Fibroblast of skin of left biceps (primary cell): Measurements from ENCODE around the gene FRA10AC1.

Experiments used
- DNase-seq, 2 experiments: peaks; one replicate each; pipeline ENCODE4 v3.0.0-alpha.2; 2013; ENCODE audit warnings: low read depth in 2 of 2

Gene FRA10AC1, protein sequence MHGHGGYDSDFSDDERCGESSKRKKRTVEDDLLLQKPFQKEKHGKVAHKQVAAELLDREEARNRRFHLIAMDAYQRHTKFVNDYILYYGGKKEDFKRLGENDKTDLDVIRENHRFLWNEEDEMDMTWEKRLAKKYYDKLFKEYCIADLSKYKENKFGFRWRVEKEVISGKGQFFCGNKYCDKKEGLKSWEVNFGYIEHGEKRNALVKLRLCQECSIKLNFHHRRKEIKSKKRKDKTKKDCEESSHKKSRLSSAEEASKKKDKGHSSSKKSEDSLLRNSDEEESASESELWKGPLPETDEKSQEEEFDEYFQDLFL

DNA sequence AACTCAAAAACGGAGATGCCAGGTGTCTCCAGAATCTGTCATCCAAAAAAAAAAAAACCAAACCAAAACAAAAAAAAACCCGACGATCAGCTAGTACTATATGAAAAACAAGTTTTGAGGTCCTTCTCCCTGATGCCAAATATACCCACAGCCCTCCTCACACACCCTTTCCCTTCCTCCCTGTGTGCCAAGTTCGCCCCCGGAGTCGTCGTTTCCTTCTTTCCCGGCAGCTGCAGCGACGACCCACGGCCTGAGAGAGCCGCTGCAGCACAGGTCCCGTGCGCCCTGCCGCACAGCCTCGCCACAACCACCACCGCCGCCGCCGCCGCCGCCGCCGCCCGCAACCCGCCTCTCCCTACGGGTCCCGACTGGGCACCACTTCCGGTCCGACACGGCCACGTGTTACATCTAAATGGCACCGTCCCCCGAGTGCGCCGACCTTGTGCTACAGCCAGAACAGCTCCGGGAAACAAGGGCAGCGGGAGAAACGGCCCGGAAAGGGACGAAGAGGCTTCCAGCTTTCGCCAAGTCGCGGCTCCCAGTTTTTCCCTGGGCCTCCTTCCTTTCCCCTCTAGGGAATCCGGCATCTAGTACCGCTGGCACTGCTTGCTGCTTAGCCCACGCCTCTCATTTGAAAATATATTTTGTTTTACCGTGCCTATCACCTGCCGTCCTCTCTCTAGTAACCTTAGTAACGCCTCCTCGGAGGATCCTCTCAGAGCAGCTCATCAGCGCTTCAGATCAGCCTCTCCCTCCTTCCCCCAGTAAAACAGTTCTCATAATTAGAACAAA is at the start of gene FRA10AC1:
Gene FRA10AC1, minus strand, starts transcription at position 383 of the 792 bp plus-strand sequence. CDS start 2,486 bp downstream, outside the sequence.
- DNase-seq: peak; percentile 76 to 80

DNA sequence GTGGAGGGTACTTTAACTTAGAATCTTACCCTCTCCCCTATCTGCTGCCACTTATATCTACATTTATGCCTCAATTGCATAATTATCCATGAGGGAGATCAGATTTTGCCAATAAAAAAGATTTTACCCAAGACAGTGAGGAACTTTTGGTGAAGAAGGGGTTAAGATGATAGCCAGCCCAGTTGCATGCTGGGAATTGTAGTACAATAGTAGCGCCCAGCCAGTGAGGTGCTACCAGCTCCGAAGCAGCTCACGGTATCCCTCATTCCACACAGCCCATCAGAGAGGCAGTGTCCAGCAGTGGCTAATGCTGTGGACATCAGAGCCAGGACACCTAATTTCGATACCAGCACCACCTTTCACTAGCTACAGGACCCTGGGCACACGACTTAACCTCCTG is 49.4 kb upstream of the FRA10AC1 start:
- DNase-seq: no peak

DNA sequence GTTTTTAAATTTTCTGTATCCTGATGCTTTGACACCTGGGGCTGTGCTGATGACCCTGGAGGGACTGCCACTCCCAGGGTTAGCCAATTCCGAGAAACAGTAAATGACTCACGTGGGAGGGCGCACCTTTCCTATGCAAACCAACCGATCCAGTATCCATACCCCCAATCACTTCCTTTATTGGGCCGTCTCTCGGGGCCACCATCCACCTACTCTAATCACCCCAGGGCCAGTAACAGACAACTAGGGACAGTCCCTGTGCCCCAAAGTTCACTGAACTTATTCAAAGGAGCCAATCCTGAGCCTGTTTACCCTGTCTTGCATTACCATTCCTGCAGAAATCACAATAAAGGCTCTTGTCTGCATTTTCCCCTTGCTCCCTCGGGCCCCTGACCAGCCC is 48.7 kb upstream of the FRA10AC1 start:
- DNase-seq: no peak

DNA sequence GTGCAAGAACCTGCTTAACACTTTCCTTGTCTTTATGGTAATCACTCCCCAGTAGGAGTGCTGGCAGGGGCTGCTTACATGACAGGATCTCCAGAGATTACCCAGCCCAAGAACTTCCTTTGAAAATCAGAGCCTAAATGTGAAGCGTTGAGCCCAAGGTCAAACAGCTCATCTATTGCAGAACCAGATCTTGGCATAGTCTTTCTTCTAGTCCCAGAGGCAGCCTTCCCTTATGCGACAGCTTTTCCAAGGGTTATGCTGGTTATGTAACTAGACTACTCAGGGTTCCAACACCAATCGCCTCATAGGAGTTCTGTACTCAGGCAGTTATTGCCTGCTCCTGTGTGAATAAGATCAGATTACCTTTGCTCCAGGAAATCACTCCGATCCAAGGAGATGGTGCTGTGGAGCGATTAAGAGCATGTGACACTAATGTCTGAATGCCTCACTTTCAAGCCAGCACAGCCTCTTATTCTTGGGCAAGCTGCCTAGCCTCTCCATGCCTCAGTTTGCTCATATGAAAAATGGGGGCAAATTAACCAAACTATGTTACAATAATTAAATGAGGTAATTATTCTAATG is 46.9 kb upstream of the FRA10AC1 start:
- no peak for DNase-seq

DNA sequence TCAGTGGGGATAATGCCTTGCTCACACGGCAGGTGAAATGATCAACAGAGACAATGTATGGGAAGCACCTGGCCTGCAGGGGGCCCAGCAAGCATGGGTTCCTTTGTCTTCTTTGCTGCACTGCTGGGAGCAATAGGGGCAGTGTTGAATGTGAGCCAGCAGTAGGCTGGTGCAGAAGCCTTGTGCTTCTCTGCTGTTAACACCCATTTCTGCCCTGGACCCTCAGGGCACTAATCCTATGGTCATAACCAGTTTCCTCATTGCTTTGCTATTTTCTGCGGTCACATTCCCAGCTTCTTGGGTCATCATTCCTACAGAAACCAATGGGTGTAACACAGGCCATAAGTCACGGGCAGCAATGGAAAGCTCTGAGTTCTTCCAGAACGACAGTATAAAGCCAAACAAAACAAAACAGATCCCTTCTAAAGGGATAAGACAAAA is 44.5 kb upstream of the FRA10AC1 start:
- DNase-seq: peak; percentile 49 to 54

DNA sequence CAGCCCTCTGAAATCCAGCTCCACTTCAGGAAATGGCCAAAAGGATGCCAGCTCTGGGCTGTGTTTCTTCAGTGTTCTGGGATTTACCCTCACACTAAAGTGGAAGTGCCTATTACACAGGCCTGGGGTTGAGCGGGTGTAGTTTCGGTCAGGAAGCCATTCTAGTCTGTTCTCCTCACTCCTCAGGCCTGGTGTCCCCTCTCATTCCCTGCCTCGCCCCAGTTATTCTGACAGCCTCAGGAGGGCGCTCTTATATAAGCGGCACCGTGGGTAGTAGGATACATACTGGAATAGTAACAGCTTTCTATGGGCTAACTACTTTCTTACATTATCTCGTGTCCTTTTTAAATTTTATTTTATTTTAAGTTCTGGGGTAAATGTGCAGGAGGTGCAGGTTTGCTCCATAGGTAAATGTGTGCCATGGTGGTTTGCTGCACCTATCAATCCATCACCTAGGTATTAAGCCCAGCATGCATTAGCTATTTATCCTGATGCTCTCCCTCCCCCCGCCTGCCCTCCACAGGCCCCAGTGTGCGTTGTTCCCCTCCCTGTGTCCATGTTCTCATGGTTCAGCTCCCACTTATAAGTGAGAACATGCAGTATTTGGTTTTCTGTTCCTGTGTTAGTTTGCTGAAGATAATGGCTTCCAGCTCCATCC is 43.1 kb upstream of the FRA10AC1 start:
- DNase-seq: no peak

DNA sequence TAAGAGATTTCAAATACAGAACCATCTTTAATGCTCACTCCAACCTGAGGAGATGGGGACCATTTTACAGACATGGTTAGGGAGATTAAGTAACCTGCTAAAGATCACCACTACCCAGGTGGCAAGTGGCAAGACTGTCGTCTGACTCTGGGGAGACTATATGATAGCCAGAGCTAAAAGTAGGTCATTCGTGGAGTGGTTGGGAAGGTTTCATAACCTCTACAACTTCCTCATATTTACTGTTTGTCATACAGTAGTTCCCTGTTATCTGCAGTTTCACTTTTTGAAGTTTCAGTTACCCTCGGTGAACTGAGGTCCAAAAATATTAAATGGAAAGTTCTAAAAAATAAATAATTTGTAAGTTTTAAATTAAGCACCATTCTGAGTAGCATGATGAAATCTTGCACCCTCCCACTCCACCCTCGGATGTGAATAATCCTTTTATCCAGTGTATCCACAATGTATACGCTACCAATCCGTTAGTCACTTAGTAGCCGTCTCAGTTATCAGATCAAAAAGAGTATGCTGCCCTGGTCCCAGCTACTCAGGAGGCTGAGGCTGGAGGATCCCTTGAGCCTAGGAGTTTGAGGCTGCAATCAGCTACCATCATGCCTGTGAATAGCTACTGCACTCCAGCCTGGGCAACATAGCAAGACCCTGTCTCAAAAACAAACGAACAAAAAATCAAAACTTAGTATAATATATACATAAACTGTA is 40.4 kb upstream of the FRA10AC1 start:
- no peak for DNase-seq

DNA sequence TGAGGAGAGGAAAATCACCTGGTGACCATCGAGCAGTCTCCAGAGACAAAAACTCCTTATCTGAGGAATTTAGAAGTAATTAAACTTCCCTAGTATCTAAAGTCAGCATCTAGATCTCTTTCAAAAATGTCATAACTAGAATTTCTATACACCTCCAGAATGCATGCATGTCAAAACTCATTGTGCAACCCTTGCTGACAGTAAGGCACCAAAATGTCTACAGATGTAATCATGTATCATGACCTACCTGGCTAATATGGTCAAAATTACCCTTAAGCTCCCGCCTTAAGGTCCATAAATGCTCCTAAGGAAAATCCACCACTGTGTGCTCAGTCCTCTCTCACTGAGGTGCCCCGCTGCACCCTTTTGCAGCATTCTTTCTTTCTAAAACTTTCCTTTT is 39.0 kb upstream of the FRA10AC1 start:
- DNase-seq: no peak

DNA sequence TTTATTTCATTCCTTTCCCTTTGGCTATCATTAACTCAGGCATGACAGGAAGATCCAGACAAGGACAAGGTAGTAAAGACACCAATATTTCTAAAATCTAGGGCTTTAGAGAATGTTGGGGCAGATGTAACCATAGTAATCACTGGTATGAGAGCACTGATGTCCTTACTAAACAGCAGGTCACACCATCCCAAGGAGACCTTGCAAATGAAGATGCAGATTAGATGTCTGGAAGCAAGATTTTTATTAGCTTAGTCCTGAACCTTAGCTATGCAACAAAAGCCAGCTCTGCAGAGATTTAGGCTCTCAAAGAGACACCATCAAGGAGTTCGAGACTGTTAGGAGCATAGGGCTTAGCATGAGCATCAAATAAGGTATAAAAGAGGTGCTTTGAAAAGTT is 23.6 kb upstream of the FRA10AC1 start:
- no peak for DNase-seq

DNA sequence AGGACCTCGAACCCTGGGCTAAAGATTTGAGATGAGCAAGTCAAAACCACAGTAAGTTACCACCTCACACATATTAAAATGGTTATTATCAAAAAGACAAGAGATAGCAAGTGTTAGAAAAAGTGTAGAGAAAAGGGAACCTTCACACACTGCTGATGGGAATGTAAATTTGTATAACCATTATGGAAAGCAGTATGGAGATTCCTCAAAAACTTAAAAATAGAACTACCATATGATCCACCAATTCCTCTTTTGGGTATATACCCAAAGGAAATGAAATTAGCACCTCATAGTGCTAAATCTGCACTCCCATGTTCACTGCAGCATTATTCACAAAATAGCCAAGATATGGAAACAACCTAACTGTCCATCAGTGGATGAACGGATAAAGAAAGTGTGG is 20.8 kb upstream of the FRA10AC1 start:
- DNase-seq: no peak

DNA sequence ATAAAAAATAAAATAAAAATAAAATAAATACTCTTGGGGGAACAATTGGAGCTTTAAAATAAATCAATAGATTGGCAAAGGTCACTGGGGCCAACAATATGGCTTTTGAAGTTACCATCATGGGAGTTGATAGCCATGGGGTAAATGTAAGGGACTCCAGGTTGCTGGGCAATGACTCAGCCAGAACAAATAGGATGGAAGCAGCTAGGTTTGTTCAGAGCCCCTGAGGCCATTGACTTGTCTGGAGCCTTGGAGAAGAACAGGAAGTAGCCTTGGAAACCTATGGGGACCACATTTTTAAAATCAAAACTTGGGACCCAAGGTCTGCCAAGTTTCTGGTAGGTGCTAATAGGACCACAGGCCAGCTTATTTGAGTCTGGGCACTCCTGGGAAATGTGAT is 20.2 kb upstream of the FRA10AC1 start:
- no peak for DNase-seq

DNA sequence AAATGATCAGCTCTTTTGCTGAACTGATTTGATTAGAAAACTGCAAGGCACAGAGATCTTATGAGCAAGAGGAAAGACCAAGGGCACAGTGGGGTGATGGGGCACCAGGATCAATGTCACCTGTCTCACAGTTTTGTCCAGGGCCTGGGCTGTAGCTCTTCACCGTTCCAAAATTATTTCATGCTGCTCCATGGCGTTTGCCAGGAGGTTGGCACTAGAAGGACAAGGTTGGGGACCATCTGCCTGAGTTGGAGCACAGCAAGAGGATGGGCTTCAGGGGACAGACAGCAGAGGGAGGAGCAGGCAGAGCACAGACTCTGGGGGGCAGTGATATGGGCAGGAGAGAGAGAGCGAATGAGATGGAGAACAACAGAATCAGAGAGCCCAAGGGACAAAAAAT is 17.5 kb upstream of the FRA10AC1 start:
- DNase-seq: no peak

DNA sequence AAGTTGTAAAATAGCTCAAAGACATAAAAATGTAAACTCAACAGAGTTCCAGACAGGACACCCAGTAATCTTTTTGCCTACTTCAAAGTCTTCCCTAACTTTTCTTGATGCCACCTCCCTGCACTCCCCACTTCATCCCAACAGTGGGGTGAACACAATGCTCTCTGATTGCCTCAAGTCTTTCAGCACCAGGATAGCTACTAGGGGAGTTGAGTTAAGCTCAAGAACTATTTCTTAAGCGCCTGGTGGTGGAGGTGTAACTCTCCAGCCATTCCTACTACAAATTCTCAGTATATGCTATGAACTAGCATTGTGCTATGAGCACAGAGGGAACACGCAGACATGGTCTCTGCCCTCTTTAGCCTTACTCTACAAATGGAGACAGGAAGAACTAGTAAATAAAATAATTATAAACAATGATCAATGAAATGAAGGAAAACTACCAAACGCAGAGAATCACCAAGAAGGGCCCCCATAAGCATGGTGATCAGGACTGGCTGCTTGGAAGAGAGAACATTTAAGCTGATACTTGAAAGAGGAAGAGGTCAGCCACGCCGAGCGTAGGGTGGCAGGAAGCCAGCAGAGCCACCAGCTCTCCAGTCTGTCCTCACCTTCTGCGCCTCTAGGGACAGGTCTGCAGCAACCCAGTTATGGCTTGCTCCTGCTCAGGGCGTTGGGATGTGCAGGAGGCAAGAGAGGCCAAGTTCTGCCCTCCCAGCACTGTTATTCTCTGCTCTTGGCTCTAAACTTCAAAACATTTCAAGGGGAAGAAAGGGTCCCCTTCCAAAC is 16.7 kb upstream of the FRA10AC1 start:
- no peak for DNase-seq

DNA sequence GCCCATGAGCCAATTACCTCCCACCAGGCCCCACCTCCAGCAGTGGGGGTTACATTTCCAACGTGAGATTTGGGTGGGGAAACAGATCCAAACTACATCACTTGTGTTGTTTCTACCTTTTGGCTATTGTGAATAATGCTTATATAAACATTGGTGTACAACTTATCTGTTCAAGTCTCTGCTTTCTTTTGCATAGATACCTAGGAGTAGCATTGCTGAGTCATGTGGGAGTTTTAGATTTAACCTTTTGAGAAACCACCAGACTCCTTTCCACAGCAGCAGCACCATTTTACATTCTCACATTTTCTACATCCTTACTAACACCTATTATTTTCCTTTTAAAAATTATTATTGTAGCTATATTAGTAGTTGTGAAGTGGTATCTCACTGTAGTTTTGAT is 14.4 kb upstream of the FRA10AC1 start:
- DNase-seq: no peak

DNA sequence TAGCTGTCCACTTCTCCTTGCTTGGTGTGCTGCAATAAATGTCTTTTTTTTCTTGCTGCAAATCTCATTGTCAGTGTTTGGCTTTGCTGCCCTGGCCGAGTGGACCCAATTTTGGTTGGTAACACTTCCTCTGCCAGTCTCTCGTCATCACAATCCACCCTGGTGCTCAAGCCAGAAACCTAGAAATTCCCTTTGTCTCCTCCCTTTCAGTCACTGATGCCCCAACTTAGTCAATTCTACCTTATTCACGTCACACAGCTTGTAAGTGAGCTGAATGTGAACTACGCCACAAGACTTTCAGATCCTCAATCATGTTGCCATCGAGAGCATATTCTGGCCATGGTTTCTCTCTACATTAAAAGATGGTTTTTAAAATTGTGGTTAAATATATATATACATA is 13.0 kb upstream of the FRA10AC1 start:
- no peak for DNase-seq

DNA sequence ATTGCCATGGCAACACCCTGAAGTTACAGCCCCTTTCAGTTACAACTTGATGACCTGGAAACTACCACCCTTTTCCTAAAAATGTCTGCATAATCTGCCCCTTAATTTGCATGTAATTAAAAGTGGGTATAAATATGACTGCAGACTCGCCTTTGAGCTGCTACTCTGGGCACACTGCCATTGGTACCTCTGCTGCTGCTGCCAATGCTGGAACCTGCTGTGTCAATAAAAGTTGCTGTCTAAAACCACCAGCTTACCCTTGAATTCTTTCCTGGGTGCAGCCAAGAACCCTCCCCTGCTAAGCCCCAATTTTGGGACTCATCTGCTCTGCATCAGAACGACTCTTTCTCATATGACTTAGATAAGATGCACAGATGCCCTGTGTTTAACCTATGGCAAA is 10.2 kb upstream of the FRA10AC1 start:
- no peak for DNase-seq

DNA sequence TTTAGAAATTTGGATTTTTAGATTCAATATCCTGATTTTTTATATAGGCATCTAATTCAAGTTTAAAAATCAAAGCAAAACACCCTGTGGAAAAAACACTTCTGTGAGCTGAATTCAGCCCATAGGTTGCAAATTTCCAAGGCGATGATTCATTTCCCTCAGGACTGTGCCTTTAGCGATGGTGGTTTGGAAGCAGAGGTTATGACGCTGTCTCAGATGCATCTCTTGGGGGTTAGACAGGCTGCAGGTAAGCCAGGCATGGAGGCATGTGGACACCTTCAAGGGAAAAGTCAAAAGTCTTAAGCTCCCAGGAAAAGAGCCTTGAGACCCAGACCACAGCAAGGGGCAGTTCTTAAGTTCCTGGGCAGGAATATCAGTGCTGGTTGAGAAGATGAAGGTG is 9.5 kb upstream of the FRA10AC1 start:
- DNase-seq: no peak

DNA sequence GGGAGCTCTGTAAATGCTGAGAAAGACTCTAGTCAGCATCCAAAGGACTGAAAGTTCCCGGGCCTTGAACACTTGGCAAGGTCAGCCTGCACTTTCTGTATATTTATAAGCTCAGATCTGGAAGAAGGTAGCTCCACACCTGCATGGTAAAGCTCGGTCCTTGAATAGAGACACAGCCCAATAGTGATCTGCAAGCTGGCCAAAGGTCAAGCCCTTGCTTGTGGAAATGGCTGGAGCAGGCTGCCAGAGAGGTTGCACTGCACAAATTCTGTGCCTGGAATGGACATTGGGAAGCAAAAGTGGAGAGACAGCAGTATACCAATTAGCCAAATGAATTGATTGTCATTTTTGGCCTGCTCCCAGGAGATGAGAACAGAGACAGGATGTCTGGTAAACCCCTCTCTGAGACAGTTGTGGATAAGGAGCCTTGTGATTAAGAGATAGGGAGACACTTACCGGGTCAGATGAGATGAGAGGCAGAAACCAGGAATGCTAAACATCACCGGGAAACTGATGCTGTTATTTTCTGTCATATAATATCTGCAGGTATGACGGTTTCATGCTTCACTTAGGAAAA is 8.0 kb upstream of the FRA10AC1 start:
- no peak for DNase-seq

DNA sequence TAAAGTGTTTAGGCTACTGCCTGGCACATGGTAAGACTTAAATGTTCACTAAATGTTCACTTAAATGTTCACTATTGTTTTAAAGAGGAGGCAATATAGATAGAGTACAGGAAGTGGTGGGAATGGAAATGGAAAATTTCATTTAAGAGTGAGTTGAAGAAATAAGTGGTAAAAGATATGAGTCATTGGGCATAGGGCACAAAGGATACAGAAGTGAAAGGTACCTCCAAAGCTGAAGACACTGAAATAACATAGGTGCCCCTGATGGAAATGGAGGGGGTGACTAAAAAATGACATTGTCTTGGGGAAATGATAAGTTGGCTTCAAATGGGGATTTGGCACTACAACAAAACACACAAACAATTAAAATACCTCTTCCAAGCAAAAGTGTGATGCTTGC is 5.2 kb upstream of the FRA10AC1 start:
- no peak for DNase-seq

DNA sequence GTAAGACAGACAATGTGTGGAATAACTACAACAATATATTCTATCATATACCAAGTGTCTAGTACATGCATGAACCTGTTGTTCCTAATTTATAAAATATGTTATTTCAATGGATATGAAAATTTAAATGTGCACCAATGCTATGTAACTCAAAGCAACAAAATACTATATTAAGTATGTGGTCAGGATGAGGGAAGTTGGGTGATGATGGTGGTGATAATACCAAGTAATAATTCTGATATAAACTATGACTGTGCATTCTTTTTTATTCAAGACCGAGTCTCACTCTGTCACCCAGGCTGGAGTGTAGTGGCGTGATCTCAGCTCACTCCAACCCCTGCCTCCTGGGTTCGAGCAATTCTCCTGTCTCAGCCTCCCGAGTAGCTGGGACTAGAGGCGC is 2.1 kb upstream of the FRA10AC1 start:
- DNase-seq: no peak

DNA sequence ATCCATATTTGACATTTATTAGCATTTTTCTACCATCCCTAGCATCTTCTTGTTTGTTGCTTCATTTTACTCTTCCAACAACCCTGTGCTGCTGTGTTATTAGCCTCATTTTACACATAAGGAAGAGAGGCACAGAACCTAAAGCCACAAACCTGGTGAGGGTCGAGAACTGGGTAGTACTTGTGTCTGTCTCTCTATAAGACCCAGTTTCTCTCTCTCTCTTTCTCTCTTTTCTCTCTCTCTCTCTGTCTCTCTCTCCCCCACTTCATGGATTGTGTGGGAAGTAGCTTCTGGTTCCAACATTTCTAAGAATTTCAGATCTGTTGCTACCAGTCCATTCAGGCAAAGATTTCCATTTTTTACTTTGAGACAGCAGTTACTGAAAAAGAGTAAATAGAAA is 1.4 kb upstream of the FRA10AC1 start:
- no peak for DNase-seq
